Embryonic facial prominence (tissue), 1 donor: ENCODE results near the gene NOS1AP.

Source experiments
- DNase-seq: peaks from one replicate; pipeline ENCODE4 v3.0.0-alpha.2; 2016; ENCODE audit errors: extremely low spot score

Gene NOS1AP

DNA sequence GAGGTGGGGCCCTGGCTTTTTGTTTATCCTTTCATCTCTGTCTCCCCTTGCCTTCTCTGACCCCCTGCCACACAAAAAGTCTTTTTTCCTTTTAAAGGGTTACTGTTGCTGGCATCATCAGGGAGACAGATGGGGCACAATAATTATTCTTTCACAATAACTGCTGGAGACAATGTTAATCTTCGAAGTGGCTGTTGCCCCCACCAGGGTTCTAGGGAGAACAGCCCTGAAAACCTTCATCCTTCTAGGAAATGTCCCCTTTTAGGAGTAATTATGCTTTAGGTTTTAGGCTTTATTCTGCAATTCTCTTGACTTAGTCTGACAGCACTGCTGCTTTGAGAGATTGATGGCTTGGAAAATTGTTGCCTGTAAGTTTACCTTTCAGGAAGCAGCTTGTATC, 150.0 kb downstream of the NOS1AP start:
- DNase-seq = no peak

DNA sequence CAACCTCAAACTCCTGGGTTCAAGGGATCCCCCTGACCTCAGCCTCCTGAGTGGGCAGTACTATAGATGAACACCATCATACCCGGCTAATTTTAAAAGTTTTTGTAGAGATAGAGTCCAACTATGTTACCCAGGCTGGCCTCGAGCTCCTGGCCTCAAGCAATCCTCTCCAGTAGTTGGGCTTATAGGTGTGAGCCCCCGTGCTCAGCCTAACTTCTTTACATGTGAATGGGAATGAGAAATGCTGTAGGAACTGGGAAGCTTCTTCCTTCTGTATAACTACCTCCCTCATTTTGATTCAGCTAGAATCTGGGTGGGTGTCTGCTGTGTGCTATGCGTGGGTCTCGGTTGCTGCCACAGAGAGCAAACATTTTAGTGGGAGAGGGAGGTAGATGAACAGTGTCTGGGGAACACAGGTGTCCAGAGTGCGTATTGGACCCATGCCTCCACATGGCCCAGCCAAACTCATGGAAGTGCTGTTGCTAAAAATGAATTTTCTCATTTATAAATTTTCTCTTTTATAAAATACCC, 150.6 kb downstream of the NOS1AP start:
- no peak for DNase-seq

DNA sequence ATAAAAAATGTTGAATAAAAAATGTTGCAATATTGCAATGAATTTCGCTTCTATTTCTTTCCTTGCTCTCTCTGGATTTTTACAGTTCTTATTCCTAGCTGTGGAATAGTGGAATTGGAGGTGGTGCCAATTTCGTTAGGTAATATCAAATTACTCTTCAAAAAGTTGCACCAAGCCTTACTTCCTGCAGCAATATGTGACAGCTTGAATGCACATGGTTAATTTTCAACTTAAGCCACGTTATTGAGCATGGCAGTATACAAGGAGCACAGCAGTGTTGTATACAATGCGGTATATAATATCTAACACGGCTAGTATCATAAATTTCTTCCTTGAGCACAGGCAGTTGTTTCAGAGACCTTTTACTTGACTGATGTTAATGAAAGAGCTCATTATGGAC, 152.5 kb downstream of the NOS1AP start:
- no peak for DNase-seq

DNA sequence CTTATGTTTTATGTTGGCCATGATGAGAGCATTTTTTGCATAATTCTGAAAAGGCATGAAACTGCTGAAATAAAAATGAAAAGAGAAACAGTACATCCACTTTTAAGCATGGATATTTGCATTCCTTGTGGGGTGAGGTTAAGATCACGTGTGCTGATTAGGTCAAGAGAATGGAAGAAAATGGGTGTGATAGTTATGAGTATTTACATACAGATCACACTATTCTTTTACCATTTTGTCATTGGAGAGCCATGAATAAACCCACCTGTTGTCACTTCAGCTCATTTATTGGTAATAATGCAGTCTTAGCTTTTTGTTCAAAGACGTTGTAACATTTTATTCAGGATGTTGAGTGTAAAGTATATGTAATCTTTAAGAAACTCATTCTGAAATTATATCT, 153.2 kb downstream of the NOS1AP start:
- DNase-seq = no peak

DNA sequence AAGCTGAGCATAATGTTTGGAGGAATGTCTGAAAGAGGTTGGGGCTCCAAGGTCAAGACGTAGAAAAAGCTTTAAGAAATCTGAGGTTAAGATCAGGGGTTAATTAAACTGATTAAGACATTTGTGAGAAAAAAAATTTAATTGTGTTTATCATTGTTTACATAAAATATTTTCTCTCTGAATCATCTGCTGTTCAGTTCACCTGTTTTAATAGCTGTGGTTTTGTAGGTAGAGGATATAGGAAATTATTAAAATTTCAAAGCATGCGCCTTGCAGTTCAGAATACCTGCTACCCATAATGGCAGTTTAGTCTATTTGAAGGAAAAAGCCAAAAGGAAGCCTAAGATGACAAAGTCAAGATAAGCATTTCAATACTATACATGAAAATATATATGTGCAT, 154.0 kb downstream of the NOS1AP start:
- no peak for DNase-seq

DNA sequence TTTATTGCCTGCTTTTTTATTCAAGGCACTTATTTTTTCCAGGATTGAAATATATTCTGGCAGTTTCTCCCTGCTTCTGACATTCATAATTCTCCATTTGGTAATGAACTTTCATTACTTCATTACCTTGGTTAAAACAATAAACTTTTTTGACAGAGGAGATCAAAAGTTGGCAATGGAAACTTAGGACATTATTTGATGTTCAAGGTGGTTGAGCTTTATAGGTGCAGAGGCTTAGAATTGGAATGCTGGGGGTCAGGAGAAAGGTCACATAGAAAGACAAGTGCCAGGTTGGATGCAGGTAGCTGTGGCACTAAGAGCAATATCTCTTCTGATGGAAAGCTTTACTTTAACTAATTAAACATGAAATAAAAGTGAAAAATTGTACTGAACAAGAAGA, 154.8 kb downstream of the NOS1AP start:
- DNase-seq = no peak

DNA sequence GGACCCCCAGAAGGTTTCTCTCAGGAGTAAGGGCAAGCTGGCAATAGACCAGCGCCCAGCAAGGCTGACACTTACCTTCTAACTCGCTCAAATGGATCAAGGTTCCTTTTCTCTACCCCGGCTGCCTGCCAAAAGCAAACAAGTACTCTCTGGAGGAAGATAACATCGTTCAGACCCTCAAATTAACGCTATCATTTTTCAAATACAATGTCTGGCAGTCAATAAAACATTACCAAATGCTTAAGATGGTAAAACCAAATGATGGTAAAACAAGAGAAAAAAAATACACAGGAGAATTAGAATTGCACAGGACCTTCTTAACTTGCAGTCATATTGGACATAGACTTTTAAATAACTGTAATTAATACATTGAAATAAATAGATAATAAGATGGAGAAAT, 159.1 kb downstream of the NOS1AP start:
- DNase-seq = no peak

DNA sequence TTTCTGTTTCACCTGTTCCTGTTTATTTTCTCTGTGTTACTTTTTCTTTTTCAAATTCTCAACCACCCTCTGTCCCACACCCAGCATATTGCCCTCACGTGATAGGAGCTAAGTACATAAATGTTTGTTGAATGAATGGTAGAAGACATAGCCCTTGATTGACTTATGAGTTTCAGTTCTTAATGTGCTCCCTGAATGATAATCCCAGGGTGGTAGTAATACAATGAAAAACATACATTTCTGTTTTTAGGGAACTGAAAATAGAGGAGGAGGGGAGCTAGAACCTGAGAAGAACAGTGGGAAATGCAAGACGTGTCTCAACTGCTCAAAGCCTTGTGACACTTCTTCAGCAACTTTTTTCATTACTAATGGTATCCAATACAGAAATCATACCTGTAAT, 160.1 kb downstream of the NOS1AP start:
- no peak for DNase-seq

DNA sequence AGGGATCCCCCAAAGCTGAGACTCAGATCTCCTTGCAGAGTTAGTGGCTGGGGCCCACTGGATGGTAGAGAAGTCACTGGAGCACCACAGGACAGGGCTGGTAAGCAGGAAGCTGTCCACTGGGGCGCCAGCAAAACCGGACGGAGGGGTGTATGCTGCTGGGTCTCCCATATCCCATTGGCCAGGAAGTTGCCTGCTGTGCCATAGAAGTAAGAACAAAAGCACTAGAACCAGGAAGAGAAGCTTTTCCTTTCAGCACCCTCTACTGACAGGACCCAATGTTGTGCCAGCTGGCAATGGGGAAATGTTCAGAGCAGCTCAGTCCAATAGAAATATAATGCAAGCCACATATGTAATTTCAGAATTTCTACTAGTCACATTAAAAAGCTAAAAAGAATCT, 160.6 kb downstream of the NOS1AP start:
- no peak for DNase-seq

DNA sequence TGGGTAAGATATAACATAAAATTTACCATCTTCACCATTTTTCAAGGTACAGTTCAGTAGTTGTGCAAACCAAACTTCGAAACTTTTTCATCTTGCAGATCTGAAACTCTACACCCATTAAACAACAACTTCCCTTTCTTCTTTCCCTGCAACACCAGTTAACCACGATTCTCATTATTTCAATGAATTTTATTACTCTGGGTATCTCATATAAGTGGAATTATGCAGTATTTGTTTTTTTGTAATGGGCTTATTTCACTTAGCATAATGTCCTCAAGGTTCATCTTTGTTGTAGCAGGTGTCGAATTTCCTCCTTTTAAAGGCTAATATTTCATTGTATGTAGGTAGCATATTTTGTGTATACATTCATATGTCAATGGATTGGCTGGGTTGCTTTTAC, 161.0 kb downstream of the NOS1AP start:
- DNase-seq = no peak

DNA sequence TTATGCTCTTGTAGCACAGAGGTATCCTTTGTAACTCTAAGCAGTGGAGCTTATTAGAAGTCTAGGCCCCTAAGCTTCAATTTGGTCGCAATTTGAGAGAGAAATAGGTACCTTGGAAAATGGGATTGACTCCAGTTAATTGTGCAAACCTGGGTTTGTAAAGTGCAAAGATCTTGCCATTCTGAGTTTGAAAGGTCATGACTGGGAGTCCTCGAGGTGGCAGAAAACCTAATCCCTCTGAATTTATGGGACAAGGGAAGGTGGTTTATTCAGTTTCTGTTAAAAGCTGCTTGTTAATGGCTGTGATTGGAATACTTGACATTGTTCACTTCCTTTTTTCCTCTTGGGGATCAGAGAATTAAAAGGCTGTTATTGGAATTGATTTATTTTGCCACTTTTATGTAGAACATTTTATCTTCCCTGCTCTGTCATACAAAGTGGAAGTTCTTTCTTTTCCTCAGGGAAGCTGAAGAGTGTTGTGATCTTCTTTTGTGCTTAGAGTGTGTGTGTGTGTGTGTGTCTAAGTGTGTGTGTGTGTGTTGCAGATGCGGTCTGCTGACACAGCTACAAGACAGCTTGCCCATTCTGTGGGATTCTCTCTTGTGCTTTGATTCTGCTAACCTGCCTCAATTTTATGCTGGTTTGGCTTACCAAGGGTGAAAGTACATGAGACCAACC, 162.7 kb downstream of the NOS1AP start:
- no peak for DNase-seq

DNA sequence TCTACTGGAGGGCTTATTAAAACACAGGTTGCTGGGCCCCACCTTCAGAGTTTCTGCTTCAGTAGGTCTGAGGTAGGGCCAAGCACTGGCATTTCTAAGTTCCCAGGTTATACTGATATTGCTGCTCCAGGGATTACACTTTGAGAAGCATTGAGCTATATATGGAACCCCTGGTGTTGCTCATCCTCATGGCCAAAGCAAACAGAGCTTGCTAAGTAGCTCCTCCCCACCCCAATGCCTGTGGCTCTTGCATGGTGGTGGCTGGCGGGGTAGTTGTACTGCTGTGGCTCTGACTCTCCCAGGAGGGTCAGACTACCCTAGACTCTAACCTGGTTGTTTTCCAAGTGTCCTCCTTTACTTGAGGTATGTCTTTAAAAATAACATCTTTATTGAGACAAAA, 163.6 kb downstream of the NOS1AP start:
- no peak for DNase-seq

DNA sequence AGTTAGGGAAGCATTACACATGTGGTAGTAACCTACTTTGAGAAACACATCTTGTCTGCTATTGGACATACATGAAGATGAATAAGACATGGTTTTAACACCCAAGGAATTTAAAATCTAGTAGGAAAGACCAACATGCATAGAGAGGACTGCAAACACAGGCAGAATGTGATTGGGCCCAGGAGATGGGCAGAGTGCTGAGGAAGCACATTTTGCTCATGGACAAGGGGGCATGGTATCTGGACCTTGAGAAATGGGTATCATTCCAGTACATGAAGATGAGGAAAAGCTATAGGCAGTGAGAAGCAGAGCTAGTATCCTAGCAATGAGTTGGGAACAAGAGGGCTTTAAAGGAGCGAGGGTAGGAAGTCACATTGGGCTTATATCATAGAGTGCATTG, 164.4 kb downstream of the NOS1AP start:
- no peak for DNase-seq

DNA sequence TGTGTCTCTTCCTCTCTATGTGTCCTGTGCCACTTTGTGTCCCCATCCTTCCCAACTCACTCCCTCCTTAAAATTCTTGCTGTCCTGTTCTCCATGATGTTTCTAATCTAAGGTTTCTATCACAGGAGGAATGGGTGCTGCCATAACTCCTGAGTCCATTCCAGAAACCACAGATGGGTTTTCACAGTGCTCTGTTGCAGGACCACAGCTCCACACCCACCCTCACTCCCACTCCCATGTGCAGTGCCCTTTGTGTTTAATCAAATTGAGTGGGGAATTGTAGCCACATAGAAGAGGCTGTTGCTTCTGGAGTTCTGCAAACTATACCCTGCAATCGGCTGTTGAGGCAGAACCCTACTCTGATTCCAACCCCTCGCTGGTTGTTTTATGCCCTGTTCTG, 165.1 kb downstream of the NOS1AP start:
- DNase-seq = no peak

DNA sequence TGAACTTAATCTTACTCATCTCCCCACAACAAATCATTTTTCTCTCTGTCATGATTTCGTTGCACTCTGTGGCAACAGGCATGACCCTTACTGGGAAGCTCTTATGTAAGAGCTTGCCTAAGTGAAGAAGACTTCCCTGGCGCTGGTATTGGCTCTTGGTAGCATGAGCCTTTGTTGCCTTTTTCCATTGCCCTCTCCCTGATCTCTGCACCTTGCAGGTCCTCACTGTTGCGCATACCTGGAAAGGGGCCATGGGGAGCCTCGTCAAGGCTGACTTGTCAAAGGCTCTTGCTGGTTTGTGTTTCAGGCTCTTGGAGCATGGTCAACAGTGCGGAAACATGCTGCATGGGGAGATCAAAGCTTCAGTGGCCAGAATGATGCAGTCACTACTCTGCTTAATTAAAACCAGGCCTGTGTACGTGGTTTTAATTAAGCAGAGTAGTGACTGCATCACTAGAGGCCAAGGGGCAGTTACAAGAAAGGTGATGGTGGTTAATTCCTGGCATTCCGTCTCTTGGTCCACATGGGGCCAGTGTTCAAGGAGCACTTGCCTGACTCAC, 165.8 kb downstream of the NOS1AP start:
- DNase-seq = no peak

DNA sequence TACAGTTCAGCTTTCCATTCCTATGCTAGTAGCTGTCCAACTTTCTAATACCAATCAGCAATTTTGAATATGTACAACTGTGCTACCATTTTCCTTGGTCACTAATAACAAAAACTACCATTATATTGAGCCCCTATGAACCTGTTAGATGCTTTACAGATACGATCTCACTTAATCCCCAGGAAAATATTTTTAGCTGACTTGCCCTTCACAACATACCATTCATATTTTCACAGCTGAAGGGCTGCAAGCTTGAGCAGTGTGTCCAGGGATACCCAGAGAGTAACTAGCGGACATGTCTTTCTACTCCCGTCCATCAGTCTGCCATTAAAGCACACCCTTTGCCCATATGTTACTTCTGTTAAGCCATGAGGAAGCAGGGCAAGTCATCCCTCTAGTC, 166.7 kb downstream of the NOS1AP start:
- no peak for DNase-seq

DNA sequence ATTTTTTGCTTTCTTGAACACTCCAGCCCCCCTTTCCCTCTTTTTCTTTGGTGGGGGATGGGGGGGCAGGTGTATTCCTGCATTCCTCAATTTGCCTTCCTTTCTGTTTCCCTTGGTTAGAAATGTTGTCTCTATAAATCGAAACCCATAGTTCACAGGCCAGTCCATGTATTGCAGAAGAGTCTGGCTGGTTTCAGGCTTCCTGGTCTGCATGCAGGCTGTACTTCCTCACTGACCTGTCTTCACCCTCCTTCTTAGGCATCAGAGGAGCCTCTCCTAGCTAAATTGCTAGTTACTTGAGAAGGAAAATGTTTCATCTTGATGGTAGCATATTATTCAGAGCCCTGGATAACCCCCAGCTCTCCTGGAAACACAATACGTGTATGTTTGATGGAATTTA, 167.1 kb downstream of the NOS1AP start:
- no peak for DNase-seq

DNA sequence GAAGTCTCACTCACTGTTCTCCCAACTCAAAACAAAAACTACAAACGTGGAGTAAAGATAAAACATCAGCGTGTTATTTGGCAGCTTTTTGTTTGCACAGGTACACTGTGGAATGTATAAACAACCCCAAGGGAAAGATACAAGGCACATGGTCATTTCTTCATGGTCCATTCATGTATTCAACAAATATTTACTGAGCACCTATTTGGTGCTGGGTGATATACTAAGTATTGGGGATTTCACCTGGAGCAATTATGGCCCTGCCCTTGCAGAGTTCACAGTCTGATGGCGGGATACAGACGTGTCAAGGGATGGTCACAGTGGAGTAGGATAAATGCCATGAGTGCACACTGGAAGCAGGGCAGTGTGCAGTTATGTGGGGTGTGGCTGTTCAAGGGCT, 171.1 kb downstream of the NOS1AP start:
- no peak for DNase-seq

DNA sequence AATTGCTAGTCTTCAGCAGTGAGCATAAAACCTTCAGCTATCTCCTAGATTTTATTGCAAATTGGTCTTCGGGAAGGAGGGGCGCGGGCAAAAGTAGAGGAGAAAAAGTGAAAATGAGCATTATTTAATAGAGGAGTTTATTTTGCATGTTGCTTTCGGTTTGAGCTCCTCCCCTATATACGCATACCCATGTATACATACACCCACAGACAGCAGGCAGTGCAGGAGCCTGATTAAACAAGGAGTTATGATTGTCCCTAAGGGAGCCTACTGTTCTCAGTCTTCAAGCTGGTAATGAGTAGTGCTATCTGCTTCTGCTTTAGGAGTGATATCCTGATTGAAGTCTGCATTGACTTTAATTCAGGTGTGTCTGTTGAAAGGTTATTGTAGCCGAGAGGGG, 173.3 kb downstream of the NOS1AP start:
- DNase-seq = no peak

DNA sequence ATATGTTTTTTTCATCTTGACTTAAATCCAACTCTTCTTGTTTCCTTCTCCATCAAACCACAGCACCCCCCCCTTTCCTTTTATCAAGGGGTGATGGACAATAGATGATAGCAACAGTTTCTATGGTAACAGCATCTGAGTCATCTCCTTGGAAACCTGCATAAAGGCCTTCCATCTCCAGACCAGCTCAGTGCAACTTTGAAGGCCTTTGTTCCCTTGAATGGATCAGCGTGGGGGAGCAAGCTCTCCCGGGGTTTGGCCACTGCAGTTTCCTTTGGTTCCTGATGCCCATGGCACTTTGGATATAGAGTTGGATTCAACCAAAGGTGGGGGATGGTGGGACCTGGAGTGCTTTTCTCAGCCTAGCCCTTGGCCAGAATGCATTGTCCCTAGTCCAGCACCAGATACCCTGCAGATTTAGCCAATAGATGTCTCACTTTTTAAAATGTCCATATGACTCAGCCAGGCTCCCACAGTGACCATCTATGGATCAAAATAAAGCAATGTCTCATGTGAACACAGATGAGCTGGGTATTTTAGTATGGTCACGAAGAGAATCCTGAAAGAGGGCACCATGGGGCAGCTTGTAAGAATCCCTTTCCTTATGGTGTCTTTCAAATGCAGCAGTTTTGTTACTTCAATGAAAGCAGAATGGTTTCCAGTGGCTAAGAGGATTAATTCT, 179.5 kb downstream of the NOS1AP start:
- DNase-seq = no peak

DNA sequence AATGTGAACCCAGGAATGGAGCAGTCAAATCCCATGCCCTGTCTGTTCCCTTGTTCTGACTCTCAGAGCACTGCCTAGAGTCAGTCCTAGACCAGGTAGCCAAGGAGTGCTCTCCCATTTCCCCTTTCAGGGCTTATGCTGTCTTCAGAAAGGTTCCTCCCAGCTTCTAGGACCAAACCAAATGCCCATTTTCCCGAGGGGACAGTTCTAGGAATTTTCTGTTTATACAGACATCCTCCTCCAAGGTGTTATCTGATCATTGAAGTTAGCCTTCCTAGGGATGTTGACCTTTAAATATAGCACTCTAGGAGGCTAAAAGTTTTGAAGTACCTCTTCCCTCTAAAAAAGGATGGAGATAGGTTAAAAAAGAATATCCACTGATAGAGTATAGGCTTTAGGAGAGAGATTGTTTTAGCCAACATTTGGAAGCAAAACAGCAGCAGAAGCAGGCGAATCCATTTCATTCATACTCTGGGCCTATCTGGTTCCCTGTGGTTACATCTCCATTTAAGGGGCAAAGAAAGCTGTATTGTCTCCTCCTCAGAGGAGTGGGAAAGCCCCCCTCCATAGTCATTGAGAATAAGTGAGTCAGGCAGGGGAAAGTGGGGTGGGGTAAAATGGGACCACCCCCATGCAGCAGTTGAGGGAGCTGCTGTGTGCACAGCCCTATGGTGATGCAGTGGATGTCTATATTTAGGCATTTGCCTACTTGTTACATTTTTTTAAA, 180.7 kb downstream of the NOS1AP start:
- DNase-seq = no peak

DNA sequence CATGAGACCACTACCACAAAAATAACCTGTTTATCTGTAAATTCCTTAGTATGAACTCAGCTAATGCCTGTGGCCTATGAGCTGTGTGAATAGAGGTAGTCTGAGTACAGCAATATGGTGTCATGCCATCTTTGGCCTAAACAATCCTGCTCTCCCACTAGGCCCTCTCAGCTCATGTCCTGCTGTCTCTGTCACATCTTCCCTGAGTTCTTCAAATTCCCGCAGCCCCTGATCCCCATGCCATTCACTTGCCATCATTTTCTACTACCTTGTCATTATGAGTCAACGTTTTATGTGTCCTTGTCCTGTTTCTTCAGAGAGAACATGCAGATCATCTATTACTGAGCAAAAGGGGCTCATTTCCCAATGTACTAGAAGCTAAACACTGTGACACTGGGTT, 181.6 kb downstream of the NOS1AP start:
- no peak for DNase-seq

DNA sequence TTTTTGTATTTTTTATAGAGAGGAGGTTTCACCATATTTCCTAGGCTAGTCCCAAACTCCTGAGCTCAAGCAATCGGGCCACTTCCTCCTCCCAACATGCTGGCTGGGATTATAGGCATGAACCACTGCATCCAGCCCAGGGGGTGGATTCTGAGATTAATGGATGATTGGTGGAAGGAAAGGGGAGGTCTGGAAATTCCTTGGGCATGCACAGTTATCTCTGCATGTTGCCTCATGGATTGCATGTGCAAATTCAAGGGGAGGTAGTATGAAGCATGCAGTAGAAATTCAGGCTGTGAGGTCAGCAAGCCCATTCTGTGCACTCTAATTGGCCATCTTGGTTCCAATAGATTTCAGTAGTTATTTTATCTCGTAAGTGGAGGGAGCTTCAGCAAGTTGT, 182.7 kb downstream of the NOS1AP start:
- DNase-seq = no peak
